CD4-positive, CD25-positive, alpha-beta regulatory T cell (primary cell): ENCODE data around the gene NFKB1. TPM values are rescaled to one million over a fixed set of nuclear protein-coding genes. Genes with fewer than 3 reads are reported as not detected.

ENCODE experiments used
- ATAC-seq, 2 donors: fragments of 150-1000 bp; cut with Tn5 transposase; one replicate each; pipeline ENCODE4 v1.10.0; 2021; ENCODE audit warnings: low read depth in 2 of 2, moderate number of reproducible peaks in 2 of 2, moderate library complexity in 1 of 2
- DNase-seq, 3 donors: peaks; one replicate each; pipeline versions ENCODE4 v3.0.0 to v3.0.0-alpha.2; 2012 to 2022; ENCODE audit warnings: mixed read lengths in 1 of 3
- H3K27ac ChIP-seq: one replicate; pipeline ENCODE4 v1.7.0; 2013; ENCODE audit warnings: mild to moderate bottlenecking, low read length; ENCODE audit not compliant: insufficient read depth, poor library complexity, severe bottlenecking
- H3K27me3 ChIP-seq: one replicate; pipeline ENCODE4 v1.7.0; 2013; ENCODE audit warnings: low read length; ENCODE audit not compliant: control insufficient read depth, insufficient read depth
- H3K36me3 ChIP-seq: one replicate; pipeline ENCODE4 v1.7.0; 2013; ENCODE audit warnings: mild to moderate bottlenecking, low read length, moderate library complexity; ENCODE audit not compliant: control insufficient read depth, insufficient read depth
- H3K4me1 ChIP-seq: 2 replicates; pipeline ENCODE4 v1.7.0; 2013; ENCODE audit warnings: mild to moderate bottlenecking, low read length; ENCODE audit not compliant: insufficient read depth, control insufficient read depth, poor library complexity, severe bottlenecking
- H3K4me3 ChIP-seq: one replicate; pipeline ENCODE4 v1.7.0; 2013; ENCODE audit warnings: low read depth, mild to moderate bottlenecking, low read length, moderate library complexity
- H3K9me3 ChIP-seq, 2 experiments: 1 replicate in 1 of 2; 2 replicates in 1 of 2; pipeline ENCODE4 v1.7.0; 2013; ENCODE audit warnings: low read length in 2 of 2, mild to moderate bottlenecking in 1 of 2, moderate library complexity in 1 of 2; ENCODE audit not compliant: control insufficient read depth in 2 of 2
- H3K27ac Mint-ChIP-seq, 3 donors: one replicate each; pipeline ENCODE4 v1.8.0; 2020 to 2022; ENCODE audit warnings: mild to moderate bottlenecking in 3 of 3, mixed read lengths in 3 of 3, moderate library complexity in 2 of 3
- H3K27me3 Mint-ChIP-seq: one replicate; pipeline ENCODE4 v1.8.0; 2022; ENCODE audit warnings: mild to moderate bottlenecking, mixed read lengths
- H3K36me3 Mint-ChIP-seq: one replicate; pipeline ENCODE4 v1.8.0; 2020; ENCODE audit warnings: mixed read lengths
- H3K4me1 Mint-ChIP-seq, 4 donors: one replicate each; pipeline ENCODE4 v1.8.0; 2020 to 2022; ENCODE audit warnings: mixed read lengths in 4 of 4, mild to moderate bottlenecking in 1 of 4
- H3K4me3 Mint-ChIP-seq, 4 donors: one replicate each; pipeline ENCODE4 v1.8.0; 2020 to 2022; ENCODE audit warnings: mild to moderate bottlenecking in 4 of 4, mixed read lengths in 4 of 4, moderate library complexity in 3 of 4
- H3K9me3 Mint-ChIP-seq, 7 donors: one replicate each; pipeline ENCODE4 v1.8.0; 2020 to 2022; ENCODE audit warnings: mixed read lengths in 7 of 7, mild to moderate bottlenecking in 3 of 7, moderate library complexity in 2 of 7
- polyA plus RNA-seq, 4 donors: library from polyadenylated mRNA; unstranded; fragments of 300-500 nt; fragmentation: Illumina TruSeq; gene quantifications; one replicate each; pipeline ENCODE4 v1.2.3, GENCODE V29; 2021
- total RNA-seq: library from RNA; stranded (reverse); gene quantifications from one replicate; pipeline ENCODE4 v1.2.3, GENCODE V29; 2022

NFKB1 gene
- total and polyA plus RNA-seq, 5 donors from 2014 or later: 9.2 to 152 (median 15.4) TPM

DNA sequence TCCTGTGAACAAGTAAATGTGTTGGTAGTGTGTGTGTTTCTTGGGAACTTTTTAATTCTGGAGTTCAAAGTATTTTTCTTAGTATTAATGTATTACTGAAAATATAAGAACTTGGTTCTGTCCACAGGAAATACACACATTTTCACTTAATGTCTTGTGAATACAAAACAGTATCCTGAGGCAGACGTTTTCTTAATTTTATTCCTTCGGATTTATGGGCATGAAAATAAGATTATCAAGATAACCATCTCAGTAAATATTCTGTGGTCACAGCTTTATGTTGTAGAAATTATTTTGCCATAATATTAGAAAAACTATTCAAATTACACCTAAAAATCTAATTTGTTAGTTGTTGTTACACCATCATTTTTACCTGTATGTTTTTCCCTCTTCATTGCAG lies 29.8 kb downstream of the NFKB1 start:
- Histone ChIP-seq H3K4me3 (no peak overlapping the region), H3K27ac (no peak overlapping the region), H3K27me3 (no peaks in the 10 kb centered on the region), H3K4me1 (peaks cover 45% of the 10 kb centered on the region), H3K36me3 (peaks cover 27% of the 10 kb centered on the region), H3K9me3 (no peaks in the 10 kb centered on the region)
- Mint-ChIP-seq H3K9me3 (no peaks in the 10 kb centered on the region), H3K27ac (no peak overlapping the region), H3K27me3 (no peaks in the 10 kb centered on the region), H3K4me3 (no peak overlapping the region), H3K36me3 (peaks cover 21% of the 10 kb centered on the region), H3K4me1 (peaks cover 51 to 84% (median 64%) of the 10 kb centered on the region in 4 donors)
- ATAC-seq (no peak), DNase-seq (no peak)

DNA sequence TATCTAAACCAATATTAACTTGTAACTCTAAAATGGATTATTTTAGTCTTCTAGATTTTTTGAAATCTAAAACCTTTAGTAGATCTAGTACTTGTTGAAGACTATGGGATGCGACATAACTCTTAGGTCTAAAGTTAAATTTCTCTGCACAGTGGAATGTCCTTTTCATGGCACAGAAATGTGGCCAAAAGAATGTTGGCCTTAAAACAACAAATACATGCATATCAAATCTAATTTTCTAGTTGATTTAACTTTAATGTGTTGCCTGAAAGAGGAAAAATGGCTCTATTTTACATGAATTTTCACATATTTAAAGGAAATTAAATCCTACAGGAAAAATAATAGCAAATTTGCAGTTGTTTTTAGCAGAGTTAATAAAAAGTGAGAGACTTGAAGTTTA lies 30.3 kb downstream of the NFKB1 start:
- Histone ChIP-seq H3K27me3 (no peaks in the 10 kb centered on the region), H3K9me3 (no peaks in the 10 kb centered on the region), H3K4me3 (no peak overlapping the region), H3K4me1 (peaks cover 41% of the 10 kb centered on the region), H3K27ac (no peak overlapping the region), H3K36me3 (peaks cover 27% of the 10 kb centered on the region)
- Mint-ChIP-seq H3K9me3 (no peaks in the 10 kb centered on the region), H3K36me3 (peaks cover 18% of the 10 kb centered on the region), H3K4me1 (peaks cover 46 to 82% (median 62%) of the 10 kb centered on the region in 4 donors), H3K27me3 (no peaks in the 10 kb centered on the region), H3K27ac (no peak overlapping the region), H3K4me3 (no peak overlapping the region)
- no peak for DNase-seq
- ATAC-seq: no peak

DNA sequence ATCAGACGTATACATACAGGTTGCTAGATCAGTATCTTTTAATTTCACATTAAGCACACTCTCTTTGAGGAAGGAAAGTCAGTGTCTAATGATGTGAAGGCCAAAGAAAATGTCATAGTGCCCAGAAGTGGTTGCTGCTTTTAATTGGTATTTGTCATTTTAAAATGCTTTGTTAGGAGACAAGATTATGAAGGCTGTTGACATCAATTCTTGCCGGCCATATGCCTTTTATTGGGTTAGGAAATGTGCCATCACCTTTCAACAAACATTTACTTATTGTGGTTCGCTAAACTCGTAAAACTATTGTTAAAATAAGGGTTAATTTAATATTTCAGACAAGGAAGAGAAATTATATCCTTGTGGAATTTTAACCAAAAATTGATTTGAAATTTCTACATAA lies 32.2 kb downstream of the NFKB1 start:
- peaks cover 33% of the 10 kb centered on the region for H3K36me3 ChIP-seq
- Mint-ChIP-seq H3K27me3 (no peaks in the 10 kb centered on the region), H3K27ac (peak overlapping the region in 2 of 3 donors; percentile 7 to 72), H3K36me3 (peaks cover 18% of the 10 kb centered on the region), H3K9me3 (no peaks in the 10 kb centered on the region), H3K4me3 (peak overlapping the region in 1 of 4 donors; percentile 7), H3K4me1 (peaks cover 33 to 67% (median 48%) of the 10 kb centered on the region in 4 donors)
- no peak overlapping the region for H3K4me3 ChIP-seq
- no peak for ATAC-seq
- H3K27ac ChIP-seq: no peak overlapping the region
- no peak for DNase-seq
- H3K4me1 ChIP-seq: peaks cover 23% of the 10 kb centered on the region
- no peaks in the 10 kb centered on the region for H3K9me3 ChIP-seq
- H3K27me3 ChIP-seq: no peaks in the 10 kb centered on the region

DNA sequence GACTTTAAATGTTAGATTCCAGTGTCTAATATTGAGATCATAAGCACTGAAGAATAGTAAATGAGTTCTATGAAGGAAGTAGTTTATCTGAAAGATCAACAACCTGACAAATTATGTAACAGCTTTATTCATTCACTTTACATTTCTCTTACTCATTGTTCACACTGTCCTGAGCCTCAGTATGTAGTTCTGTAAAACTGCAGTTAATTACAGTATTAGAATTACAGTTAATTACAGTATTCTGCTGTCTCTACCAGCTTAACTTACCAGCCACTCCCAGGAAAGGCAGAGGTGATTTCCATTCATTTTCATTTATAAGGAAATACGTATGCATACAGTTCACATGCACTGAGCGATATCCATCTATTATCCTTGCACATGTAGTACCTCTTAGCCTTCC lies 32.7 kb downstream of the NFKB1 start:
- peaks cover 32 to 62% (median 44%) of the 10 kb centered on the region in 4 donors for H3K4me1 Mint-ChIP-seq
- Histone ChIP-seq H3K27me3 (no peaks in the 10 kb centered on the region), H3K4me1 (peaks cover 18% of the 10 kb centered on the region), H3K27ac (no peak overlapping the region), H3K4me3 (no peak overlapping the region), H3K9me3 (no peaks in the 10 kb centered on the region), H3K36me3 (peaks cover 38% of the 10 kb centered on the region)
- no peak for DNase-seq
- H3K27ac Mint-ChIP-seq: peak overlapping the region in 1 of 3 donors; percentile 72
- H3K36me3 Mint-ChIP-seq: peaks cover 18% of the 10 kb centered on the region
- ATAC-seq: no peak
- no peaks in the 10 kb centered on the region for H3K9me3 Mint-ChIP-seq
- no peak overlapping the region for H3K4me3 Mint-ChIP-seq
- no peaks in the 10 kb centered on the region for H3K27me3 Mint-ChIP-seq

DNA sequence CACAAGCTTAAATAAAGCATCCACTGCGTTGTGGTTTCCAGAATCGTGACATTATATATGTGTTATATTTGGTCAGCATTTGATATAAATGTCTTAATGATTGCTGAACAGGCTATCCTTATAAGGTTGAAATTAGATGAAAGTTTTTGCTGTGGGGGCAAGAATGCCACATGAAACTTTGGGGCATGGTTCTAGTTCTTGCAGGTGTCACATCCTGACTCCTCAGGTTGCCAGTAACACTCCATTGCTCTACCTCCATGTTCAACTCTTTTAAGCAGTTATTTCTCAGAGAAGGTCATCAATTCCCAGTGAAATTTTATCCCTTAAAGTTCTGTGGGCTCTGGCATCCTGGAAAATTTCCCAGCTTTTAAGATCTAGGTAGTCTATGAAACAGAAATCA lies 33.7 kb downstream of the NFKB1 start:
- Histone ChIP-seq H3K27ac (no peak overlapping the region), H3K4me1 (peaks cover 17% of the 10 kb centered on the region), H3K9me3 (no peaks in the 10 kb centered on the region), H3K4me3 (no peak overlapping the region), H3K27me3 (no peaks in the 10 kb centered on the region), H3K36me3 (peaks cover 38% of the 10 kb centered on the region)
- H3K9me3 Mint-ChIP-seq: no peaks in the 10 kb centered on the region
- ATAC-seq (no peak), DNase-seq (no peak)
- peaks cover 32 to 55% (median 42%) of the 10 kb centered on the region in 4 donors for H3K4me1 Mint-ChIP-seq
- H3K27ac Mint-ChIP-seq: peak overlapping the region in 2 of 3 donors; percentile 3 to 72
- peaks cover 25% of the 10 kb centered on the region for H3K36me3 Mint-ChIP-seq
- H3K4me3 Mint-ChIP-seq: no peak overlapping the region
- H3K27me3 Mint-ChIP-seq: no peaks in the 10 kb centered on the region

DNA sequence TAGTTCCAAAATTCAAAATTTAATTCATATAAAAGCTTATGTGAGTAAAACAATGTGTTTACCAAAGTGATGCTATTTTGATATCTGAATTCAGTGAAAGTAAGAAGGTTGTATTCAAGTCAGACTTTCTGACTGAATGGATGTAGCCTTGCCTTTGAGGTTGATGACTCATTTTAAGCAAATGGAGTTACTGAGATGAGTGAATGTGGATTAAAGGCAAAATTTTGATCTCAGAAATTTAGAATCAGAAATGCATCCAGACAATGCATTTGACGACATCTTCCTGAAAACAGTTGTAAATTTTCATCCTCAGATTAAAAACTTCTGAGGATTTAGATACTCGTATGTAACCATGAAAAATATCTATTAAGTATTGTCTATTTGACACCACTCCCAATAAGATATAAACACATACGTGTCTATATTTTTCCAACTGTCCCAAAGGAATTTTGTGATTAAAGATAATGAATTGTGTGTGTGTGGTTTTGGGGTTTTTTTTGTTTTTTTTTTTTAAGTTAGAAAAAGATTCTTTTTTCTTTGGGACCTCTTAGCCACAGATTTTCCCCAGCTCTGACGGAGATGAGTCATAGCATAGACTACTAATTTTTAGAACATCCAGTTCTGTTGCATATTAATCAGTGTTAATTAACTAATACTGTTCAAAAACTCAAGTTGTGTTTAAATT lies 34.4 kb downstream of the NFKB1 start:
- H3K27me3 ChIP-seq: no peaks in the 10 kb centered on the region
- no peak overlapping the region for H3K4me3 ChIP-seq
- H3K27ac Mint-ChIP-seq: no peak overlapping the region
- no peaks in the 10 kb centered on the region for H3K9me3 ChIP-seq
- H3K36me3 Mint-ChIP-seq: peaks cover 24% of the 10 kb centered on the region
- H3K4me1 ChIP-seq: peaks cover 17% of the 10 kb centered on the region
- no peaks in the 10 kb centered on the region for H3K9me3 Mint-ChIP-seq
- no peak overlapping the region for H3K4me3 Mint-ChIP-seq
- H3K4me1 Mint-ChIP-seq: peaks cover 30 to 50% (median 37%) of the 10 kb centered on the region in 4 donors
- peak in 1 of 3 donors; percentile 69 for DNase-seq
- H3K27me3 Mint-ChIP-seq: no peaks in the 10 kb centered on the region
- peaks cover 33% of the 10 kb centered on the region for H3K36me3 ChIP-seq
- peak; percentile 75 to 83 for ATAC-seq
- no peak overlapping the region for H3K27ac ChIP-seq

DNA sequence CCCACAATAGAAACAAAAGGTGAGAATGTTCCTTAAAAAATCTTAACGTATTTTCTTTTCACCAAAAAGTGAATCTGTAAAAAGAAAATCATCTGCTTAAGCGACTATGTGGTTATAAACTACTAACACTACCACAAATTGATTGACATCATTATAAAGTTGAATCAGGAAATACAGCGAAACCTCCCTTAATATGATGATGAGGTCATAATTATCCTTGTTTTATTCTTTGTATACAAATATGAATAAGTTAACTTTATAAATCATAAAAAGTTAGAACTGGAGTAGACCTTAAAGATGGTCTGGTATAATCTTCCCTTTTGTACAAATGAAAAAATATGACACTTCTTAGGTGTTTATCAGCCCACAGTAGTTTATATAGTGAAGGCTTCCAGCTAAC lies 35.6 kb downstream of the NFKB1 start:
- H3K27me3 Mint-ChIP-seq: no peaks in the 10 kb centered on the region
- Histone ChIP-seq H3K27me3 (no peaks in the 10 kb centered on the region), H3K4me1 (peaks cover 17% of the 10 kb centered on the region), H3K27ac (no peak overlapping the region), H3K4me3 (no peak overlapping the region), H3K36me3 (peaks cover 25% of the 10 kb centered on the region), H3K9me3 (no peaks in the 10 kb centered on the region)
- no peak overlapping the region for H3K4me3 Mint-ChIP-seq
- no peak overlapping the region for H3K27ac Mint-ChIP-seq
- peaks cover 26% of the 10 kb centered on the region for H3K36me3 Mint-ChIP-seq
- DNase-seq (no peak), ATAC-seq (no peak)
- peaks cover 31 to 48% (median 36%) of the 10 kb centered on the region in 4 donors for H3K4me1 Mint-ChIP-seq
- no peaks in the 10 kb centered on the region for H3K9me3 Mint-ChIP-seq

DNA sequence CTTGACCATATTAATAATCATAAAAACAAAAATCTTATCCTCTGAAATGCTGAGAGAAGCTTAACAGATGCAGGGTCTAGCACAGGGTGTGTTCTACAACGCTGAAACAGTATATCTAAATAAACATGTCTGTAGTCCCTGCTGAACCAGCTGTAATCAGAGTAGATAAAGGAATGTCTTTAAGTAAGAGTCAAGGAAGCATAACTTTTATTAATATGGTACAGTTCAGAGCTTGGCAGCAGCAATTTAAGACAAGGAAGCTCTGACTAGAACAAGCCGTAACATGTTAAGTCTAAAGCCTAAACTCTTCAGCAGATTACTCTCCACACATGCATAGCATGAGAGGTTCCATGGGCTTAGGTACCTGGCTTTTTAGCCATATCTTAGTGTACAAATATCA lies 36.1 kb downstream of the NFKB1 start:
- Histone ChIP-seq H3K4me1 (peaks cover 17% of the 10 kb centered on the region), H3K36me3 (peaks cover 28% of the 10 kb centered on the region), H3K4me3 (no peak overlapping the region), H3K27ac (no peak overlapping the region), H3K27me3 (no peaks in the 10 kb centered on the region), H3K9me3 (no peaks in the 10 kb centered on the region)
- H3K36me3 Mint-ChIP-seq: peaks cover 26% of the 10 kb centered on the region
- H3K4me3 Mint-ChIP-seq: no peak overlapping the region
- no peak overlapping the region for H3K27ac Mint-ChIP-seq
- ATAC-seq (no peak), DNase-seq (no peak)
- no peaks in the 10 kb centered on the region for H3K27me3 Mint-ChIP-seq
- H3K4me1 Mint-ChIP-seq: peaks cover 31 to 44% (median 36%) of the 10 kb centered on the region in 4 donors
- H3K9me3 Mint-ChIP-seq: no peaks in the 10 kb centered on the region
